GM12865 (cell line): ENCODE results near the gene UBIAD1.

Experiments used
- DNase-seq: peaks from one replicate; pipeline ENCODE4 v3.0.0; 2010; ENCODE audit warnings: low read depth
- H3K4me3 ChIP-seq: 2 replicates; pipeline ENCODE4 v1.5.1; 2011; ENCODE audit warnings: mild to moderate bottlenecking, low read depth, low read length, control low read depth
- TF ChIP-seq, protein P1 (sequence below): IDR thresholded peaks from 2 replicates; pipeline ENCODE4 v1.5.1; 2011; ENCODE audit warnings: low read length, control low read depth, low read depth, inconsistent platforms; ENCODE audit not compliant: insufficient read depth; ENCODE audit errors: missing control alignments

UBIAD1 gene

GRCh38 chr1:11321656-11322491 is 48.9 kb downstream of the UBIAD1 start:
- H3K4me3 ChIP-seq: no peak overlapping the region
- DNase-seq: no peak
- TF ChIP-seq, protein P1, sequence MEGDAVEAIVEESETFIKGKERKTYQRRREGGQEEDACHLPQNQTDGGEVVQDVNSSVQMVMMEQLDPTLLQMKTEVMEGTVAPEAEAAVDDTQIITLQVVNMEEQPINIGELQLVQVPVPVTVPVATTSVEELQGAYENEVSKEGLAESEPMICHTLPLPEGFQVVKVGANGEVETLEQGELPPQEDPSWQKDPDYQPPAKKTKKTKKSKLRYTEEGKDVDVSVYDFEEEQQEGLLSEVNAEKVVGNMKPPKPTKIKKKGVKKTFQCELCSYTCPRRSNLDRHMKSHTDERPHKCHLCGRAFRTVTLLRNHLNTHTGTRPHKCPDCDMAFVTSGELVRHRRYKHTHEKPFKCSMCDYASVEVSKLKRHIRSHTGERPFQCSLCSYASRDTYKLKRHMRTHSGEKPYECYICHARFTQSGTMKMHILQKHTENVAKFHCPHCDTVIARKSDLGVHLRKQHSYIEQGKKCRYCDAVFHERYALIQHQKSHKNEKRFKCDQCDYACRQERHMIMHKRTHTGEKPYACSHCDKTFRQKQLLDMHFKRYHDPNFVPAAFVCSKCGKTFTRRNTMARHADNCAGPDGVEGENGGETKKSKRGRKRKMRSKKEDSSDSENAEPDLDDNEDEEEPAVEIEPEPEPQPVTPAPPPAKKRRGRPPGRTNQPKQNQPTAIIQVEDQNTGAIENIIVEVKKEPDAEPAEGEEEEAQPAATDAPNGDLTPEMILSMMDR: no peak

- DNase-seq: no peak
- TF ChIP-seq, protein P1: no peak
- no peak overlapping the region for H3K4me3 ChIP-seq
Observed at GRCh38 chr1:11324567-11325165, 51.7 kb downstream of the UBIAD1 start.

DNA sequence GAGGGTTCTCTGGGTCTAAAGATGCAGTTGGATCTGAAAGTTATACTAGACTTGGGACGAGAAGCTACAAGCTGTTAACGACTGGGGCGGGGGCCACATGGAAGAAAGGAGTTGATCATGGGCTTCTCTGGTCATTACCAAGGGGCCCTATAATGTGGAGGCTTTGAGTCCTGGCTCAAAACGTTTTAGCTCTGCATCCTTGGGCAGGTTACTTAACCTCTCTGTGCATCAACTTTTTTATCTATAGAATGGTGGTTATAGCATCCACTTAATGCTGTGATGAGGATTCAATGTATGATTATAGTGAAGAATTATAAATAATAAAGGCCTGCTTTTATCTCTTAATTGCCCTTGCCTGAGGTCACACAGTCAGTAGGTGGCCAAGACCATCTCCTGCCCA is 53.1 kb downstream of the UBIAD1 start:
- DNase-seq: no peak
- TF ChIP-seq, protein P1: no peak
- no peak overlapping the region for H3K4me3 ChIP-seq

DNA sequence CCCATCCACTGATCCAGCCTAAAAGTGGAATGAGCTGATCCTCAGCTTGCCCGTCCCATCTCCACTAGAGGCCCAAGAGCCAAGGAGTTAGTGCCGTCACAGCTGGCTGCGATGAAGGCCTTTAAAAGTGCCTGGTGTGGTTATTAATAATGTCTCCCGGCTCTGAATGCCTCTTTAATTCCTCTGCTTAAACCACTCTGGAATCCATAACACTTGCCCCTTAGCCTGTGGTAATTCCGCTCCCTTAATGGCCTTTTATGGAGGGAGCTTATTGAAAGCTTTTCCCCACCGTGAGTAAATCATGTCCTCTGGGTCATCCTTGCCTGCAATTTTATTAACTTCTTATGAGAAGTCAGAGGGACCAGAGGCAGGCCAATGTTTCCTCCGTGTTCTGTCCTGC is 55.4 kb downstream of the UBIAD1 start:
- TF ChIP-seq, protein P1: no peak
- no peak overlapping the region for H3K4me3 ChIP-seq
- no peak for DNase-seq

GRCh38 chr1:11330411-11330810 is 57.4 kb downstream of the UBIAD1 start:
- no peak for DNase-seq
- TF ChIP-seq, protein P1: no peak

DNA sequence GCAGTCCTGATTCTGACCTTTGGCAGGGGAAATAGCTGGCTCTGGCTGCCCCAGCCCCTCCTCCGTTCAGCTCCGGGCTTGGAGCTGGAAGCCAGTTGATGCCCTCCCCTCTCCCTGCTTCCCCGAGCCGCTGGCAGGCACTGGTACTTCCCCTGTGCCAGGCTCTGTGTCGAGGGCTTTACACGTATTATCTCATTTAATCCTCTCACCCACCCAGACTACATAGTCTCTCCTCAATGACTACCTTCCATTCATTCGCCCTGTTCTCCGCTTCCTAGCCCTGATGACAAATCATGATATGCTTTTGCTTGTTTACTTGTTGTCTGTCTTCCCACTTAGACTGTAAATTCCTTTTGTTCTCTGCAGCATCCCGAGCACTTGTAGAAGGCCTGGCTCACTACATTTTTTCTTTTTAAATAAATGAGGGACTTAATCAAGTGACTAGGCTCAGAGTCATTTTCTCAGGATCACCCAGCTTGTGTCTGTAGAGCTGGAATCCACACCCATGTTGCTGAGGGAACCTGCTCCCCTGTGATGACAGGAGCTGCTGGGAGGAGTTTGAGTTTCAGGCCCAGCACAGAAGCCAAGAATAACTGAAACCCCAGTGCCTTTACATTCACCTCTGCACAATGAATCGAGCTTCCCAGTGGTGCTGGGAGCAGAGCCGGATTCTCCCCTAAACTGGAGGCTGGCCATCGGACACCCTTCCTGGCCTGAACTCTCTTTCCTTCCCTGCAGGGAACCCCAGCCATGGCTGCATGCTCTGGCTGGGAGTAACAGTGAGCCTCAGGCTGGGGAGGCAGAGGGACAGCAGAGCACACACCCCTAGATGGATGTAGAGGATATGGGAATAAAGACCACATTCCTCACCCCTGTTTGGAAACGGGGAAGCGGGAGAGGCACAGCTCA is 58.3 kb downstream of the UBIAD1 start:
- no peak overlapping the region for H3K4me3 ChIP-seq
- no peak for DNase-seq
- TF ChIP-seq, protein P1: no peak

More at GRCh38 chr1:11330411-11330810, 57.4 kb downstream of the UBIAD1 start:
- H3K4me3 ChIP-seq: no peak overlapping the region
